TTC549 (cell line): Measurements from ENCODE around the gene CEP41.

Experiments
- FAIRE-seq: peaks from 2 replicates; lab custom pipeline; 2012; peaks lifted over from hg19 to GRCh38; lab: Jason Lieb, UNC

Gene CEP41

GRCh38 chr7:130440527-130441365 is at the start of gene CEP41:
TSS of gene CEP41 (minus strand) at chr7:130441016. CDS start at chr7:130440966, 50 bp downstream.
- FAIRE-seq = no peak

GRCh38 chr7:130490311-130490791 is 49.5 kb upstream of the CEP41 start:
- FAIRE-seq = peak; percentile 91

DNA sequence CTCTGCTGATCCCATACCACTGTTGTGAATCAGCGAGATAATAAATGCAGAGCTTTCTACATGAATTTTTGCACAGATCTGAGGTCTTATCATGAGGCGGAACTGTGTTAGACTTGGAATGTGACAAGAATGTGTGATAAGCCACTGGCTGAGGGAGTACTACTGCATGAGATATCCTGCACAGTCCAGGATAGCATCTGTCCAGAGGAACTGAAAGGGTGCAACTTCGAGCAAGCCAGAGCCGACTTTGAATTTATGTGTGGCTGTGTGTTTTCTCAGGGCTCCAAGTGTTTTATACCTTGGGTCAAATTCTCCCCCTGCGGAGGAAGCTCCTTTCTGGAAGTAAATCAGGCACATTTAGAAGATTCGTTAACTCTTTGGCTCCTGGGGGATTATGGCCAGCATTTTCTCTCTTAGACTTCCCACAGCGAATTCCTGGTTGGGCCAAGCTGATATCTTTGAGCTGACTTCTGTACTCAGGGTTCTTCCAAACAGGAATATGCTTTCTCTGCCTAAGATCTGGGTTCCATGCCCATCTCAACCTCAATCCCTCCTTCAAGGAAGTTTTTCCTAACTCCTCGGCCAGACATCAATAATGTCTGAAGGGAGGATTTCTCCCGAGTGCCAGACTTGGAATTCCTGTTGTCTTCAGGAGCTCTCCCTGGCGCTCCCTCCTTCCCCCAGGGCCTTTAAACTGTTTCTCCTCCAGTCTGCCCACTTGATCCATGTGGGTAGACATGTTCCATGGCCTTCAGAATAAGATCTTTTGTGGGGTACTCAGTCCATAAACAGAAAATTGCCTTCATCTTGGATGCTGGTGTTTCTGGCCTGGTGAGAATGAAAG is 48.5 kb upstream of the CEP41 start:
- FAIRE-seq = peak; percentile 98

DNA sequence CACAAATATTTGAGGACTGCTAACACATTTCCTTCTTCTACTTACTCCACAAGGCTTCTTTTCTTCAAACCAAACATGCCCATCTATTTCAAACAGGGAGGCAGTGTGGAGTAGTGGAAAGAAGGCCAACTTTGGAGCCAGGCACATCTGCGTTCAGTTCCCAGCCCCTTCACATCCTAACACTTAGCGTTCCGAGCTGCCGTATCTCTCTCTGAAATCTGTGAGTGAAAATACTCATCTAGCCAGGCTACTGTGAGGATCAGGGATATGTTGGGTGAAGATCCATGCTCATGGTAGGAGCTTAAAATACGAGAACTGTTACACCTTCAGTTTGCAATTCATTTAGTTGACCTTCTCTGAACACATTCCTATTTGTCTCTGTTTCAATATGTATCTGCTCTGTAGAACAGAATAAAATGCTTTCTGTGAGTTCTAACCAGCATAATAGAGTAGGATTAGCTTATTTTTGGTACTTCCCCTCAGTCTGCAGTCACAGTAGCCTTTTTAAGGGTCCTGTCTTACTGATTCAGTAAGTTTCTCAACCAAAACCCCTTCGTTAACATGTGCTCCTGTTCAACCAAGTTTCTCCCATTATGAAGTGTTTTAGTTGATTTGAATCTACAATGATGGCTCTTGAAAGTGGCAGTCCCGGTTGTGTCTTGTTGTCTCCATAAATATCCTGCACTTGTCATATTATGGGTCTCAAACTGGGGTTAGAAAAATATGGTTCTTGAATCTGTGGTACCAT is 47.8 kb upstream of the CEP41 start:
- no peak for FAIRE-seq

- FAIRE-seq = no peak
Observed at GRCh38 chr7:130486954-130487436, 46.2 kb upstream of the CEP41 start.

GRCh38 chr7:130486114-130486953 is 45.5 kb upstream of the CEP41 start:
- FAIRE-seq = no peak

GRCh38 chr7:130485734-130486113 is 44.9 kb upstream of the CEP41 start:
- FAIRE-seq = no peak

- no peak for FAIRE-seq
Observed at GRCh38 chr7:130483031-130483430, 42.2 kb upstream of the CEP41 start.

- no peak for FAIRE-seq
Observed at GRCh38 chr7:130481898-130482297, 41.1 kb upstream of the CEP41 start.

DNA sequence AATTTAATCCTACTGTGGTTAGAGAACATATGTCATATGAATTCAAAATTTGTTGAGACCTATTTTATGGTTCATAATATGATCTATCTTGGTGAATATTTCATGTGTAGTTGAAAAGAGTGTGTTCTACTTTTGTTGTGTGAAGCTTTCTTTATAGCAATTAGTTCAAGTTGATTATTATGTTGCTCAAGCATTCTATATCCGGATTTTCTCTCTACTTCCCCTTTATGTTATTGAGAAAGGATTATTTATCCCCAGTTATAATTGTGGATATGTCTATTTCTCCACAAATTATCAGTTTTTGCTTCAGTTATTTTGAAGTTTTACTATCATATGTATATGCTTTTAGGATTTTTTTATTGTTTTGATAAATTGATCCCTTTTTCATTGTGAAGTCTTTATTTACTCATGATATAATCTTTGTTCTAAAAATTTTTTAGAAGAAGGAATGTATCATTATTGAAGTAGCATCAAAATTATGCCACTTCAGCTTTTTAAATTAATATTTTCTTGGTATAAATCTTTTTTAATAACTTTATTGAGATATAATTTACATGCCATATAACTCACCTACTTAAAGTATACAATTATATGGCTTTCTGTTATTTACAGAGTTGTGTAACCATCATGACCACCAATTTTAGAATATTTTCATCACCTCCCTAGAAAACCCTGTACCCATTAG is 39.0 kb upstream of the CEP41 start:
- FAIRE-seq = peak; percentile 3

GRCh38 chr7:130478991-130479390 is 38.2 kb upstream of the CEP41 start:
- no peak for FAIRE-seq

DNA sequence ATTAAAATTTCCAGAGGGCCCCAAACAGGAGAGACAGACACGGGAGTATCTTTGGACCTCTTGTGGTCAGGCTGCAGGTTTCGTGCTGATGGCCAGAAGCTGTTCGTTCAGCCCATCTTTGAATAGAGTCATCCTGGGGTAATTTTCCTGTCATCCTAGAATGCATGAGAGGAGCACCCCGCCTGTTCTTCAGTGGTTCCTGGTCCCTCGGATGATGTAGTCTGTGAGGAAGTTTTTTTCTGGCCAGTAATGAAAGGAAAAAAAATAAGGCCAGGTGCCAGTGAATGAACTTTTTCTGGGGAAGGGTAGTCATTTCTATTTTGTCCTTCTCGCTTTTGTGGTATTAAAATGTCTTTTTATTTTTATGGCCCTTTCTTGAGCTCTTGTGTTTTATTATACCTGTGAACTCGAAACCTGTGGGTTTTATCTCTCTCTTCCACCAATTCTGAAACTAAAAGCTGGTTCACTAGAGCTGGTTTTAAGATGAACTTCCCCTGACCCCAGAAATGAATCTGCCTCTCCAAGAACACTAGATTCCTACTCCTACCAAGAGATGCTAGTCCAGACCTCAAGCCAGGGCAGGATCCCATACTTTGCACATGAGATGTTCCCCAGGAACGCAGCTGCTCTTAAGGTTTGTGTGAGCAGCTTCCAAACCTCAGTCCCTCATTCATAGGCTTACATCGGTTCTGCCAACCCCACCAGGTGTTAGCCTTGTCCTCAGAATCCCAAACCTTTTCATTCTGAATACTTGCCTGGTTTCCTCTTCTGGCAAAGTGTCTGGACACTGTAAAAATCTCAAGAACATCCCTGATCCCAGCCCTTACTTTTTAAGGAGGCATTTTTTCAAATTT is 35.7 kb upstream of the CEP41 start:
- no peak for FAIRE-seq

GRCh38 chr7:130475776-130476175 is 35.0 kb upstream of the CEP41 start:
- no peak for FAIRE-seq

DNA sequence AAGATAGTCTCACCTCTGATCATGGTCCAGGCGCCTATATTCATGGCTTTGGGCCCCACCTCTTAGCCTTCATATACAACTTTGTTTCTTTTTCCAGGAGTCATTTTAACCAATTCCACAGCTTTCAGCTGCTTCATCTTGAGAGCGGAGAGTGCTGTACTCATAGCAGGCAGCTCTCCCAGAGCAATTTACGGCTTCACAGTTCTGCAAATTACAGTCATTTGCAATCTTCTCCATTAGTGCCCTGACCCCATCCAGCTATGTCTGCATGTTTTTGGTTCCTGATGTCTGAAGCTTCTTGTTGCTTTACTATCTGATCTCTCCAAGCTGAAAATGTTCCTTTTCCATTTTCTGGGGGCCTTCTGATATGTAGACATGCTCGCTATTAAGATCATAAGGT is 33.1 kb upstream of the CEP41 start:
- FAIRE-seq = no peak

DNA sequence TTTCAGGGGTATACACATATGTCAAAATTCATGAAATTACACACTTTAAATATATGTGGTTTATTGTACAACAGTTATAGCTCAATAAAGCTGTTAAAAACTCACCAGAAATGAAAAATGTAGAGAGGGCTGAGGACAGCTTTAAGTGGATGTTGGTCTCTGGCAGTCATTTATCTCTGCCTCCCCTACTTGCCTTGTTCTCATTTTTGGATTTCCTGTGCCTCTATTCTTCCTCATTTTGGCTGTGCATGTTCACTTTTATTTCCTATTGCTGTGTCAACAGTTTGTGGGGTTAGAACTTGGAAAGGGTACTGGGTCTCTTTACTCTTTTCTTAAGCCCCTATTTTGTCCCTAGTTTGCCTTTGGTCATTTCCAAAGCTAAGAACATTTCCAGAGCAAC is 32.5 kb upstream of the CEP41 start:
- no peak for FAIRE-seq

DNA sequence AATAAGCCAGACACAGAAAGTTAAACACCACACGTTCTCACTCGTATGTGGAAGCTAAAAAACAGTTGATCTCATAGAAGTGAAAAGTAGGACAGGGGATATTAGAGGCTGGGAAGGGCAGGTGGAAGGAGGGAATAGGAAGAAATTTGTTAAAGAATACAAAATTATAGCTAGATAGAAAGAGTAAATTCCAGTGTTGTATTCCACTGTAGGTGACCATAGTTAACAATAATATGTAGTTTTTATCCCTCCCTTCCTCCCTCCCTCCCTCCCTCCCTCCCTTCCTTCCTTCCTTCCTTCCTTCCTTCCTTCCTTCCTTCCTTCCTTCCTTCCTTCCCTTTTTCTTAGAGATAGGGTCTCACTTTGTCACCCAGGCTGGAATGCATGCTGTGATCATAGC is 31.2 kb upstream of the CEP41 start:
- no peak for FAIRE-seq

GRCh38 chr7:130468612-130469011 is 27.8 kb upstream of the CEP41 start:
- FAIRE-seq = no peak

DNA sequence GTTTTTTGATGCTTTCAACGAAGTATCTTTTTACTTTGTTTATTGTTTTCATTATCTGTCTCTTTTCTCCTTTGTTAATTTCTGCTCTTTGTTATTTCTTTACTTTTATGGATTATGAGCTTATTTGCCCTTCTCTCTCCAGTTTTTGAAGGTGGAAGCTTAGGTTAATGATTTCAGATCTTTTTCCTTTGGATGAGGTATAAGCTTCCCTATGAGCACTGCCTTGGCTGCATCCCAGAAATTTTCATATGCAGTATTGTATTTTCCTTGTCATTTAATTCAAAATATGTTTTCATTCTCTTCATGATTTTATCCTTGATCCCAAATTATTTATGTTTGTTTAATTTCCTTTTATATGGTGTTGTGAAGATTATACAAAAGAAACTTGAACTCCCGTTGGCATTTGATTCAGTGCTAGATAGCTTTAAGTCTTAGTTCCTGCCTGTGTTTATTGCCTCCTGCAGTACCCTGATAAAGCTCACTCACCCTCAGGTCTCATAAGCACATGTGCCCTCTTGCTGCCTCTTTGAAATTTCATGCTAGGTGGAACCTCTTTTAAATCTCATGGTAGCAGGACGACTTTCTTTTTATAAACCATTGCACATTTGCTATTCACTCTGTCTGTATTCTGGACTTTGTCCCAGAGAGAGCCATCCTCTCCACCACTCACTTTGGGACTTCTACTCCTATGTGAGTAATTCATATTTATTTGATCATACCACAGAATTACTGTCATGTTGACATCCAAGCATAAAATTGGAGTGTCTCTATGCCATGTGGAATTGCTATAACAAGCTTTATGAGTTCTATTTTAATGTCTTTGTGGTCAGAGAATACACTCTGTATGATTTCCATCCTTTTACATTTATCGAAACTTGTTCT is 23.0 kb upstream of the CEP41 start:
- no peak for FAIRE-seq

GRCh38 chr7:130461272-130461671 is 20.5 kb upstream of the CEP41 start:
- FAIRE-seq = no peak
